ENCODE results near the gene ATG10.
A peak's percentile ranks its signal among the peaks of the same experiment; 100 is the strongest.
"Not testable (repeated sequence)": the region's sequence is repeated elsewhere in the genome, so short reads cannot be mapped to it uniquely, and the experiment has no call there.

The ATG10 gene

DNA sequence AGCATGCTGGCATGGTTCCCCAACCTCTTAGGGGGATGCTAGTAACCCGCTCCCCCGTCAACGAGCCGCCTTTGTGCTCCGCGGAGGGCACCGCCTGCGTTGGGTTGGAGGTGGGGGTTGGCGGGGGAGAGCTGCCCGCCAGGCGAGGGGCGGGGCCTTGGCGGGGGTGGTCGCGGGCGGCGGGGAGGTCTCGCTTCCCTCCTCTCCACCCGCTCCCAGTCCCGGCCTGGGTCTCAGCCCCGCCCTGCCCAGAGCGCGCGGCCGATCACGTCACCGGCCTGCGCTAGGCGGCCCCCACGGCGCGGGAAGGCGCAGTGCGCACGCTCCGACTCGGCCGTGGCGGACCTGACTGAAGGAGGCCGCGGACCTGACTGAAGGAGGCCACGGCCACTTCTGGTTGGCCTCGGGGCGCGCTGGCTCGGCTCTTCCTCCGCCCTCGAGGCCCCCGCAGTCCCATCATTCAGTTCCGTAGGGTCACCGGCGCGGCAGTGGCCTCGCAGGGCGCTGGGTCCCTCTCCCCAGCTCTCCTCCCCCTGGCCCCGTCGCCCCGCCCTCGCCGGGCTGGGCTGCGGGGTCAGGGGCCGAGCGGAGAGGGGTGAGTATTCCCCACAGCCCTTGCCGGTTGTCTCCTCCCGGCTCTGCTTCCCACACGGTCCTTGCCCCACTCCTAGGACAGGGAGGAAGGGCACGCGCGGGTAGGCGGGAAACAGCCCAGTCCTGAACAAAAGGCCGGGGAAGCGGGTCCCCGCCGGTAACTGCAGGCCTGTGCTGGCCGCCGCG lies at the start of gene ATG10:
ATG10 (plus strand) TSS at position 312 of the 780 bp plus-strand sequence. CDS start 15,548 bp downstream, outside the sequence.
- DNase-seq, result peak; percentile 95

DNA sequence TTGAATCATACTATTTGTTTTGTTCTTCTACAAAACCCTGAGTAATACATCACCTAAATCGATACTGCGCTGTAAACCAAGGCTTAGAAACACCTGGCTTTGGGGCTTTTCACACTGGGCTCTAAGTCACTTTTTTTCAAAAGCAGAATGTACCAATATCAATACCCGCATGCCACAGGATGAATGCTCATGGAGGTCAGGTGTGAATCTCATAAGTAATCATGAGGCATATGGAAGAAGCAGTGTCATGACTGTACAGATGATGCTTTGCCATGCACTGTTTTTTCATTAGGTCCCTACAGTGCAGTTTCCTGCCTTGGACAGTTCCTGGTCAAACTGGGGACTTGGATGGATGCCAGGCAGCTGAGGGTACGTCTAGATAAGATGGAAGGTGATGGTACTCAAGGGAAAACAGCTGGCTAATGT lies 49.0 kb upstream of the ATG10 start:
- no peak for DNase-seq

DNA sequence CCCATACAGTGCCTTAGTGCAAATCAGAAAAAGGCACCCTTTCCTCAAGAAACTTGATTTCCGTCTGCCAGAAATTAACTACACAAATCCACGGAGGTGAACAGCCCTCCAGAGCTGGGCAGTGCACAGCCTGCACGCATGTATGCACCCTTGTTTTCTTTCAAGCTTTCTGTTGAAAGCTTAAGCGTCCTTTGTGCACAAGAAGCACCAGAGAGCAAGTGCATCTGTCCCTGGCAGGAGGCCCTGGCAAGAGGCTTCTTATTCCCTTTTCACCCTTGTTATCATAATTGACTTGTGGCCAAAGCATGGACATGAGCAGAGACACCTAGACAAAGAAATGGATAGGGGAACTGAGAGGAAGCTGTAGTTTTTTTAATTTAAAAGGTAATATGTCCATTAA lies 47.4 kb upstream of the ATG10 start:
- DNase-seq, result peak; percentile 3

DNA sequence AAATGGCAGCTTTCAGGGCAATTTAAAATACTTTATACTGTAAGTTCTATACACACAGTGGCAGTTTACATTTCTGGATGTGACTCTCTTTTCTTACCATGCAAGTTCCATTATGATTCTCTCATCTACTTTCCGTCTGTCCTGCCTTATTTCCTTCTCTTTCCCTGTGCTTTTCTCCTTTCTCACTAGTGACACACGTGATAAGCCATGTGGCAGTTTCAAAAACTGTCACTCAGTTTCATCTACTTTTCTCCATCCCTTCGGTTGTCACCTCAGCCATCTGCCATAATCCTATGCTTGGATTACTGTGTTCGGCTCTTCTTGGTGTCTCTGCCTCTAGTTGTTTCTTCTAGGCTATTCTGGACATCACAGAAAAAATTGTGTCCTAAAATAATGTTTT lies 46.8 kb upstream of the ATG10 start:
- DNase-seq, result peak; percentile 50

DNA sequence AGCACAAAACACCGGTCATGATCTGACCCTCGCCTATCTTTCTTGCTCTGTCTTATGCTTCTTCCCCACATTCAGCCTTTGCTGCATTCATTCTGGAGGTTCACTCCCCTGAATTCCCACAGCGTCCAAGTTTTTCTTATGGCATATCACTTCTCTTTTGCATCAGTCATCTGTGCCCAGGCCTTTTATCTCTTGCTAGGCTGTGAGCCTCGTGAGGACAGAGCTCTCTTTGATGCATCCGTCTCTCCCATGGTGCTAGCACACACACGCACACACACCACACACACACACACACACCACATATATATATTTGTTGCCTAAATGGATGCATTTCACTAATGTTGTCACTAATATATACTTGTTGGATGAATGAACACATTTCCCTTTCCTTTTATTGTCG lies 45.8 kb upstream of the ATG10 start:
- no peak for DNase-seq

DNA sequence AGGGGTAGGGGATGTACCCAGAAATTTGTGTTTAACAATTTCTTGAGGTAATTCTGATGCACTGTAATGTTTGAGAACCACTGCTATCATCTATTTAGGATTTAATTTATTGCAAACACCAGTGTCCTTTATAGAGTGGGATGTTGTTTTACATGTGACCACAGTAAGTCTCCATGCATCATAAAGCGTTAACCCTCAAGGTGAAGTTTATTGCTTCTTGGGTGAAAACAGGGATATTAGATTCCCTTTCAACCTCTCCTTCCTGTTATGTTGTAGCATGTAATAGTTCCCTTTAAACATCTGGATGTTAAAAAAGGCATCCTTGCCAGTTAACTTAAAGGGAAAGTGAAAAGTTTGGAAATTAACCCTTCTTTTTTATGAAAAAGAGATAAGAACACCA lies 35.8 kb upstream of the ATG10 start:
- no peak for DNase-seq

DNA sequence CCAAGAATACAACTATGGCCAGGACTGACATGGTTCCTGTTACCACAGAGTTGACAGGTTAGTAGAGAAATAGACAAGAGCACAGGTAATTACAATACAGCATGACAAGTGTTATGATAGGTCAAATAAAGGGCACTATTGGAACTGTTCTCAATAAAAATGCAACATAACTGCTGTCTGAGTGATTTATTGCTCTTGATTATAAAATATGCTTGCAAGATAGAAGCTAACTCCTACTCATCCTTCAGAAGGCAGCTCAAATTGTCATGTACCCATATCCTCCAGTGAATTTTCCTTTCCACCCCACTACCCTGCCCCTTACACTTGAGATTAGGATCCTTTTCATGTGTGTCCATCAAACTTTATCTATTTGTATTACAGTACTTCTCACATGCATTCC lies 35.1 kb upstream of the ATG10 start:
- no peak for DNase-seq

DNA sequence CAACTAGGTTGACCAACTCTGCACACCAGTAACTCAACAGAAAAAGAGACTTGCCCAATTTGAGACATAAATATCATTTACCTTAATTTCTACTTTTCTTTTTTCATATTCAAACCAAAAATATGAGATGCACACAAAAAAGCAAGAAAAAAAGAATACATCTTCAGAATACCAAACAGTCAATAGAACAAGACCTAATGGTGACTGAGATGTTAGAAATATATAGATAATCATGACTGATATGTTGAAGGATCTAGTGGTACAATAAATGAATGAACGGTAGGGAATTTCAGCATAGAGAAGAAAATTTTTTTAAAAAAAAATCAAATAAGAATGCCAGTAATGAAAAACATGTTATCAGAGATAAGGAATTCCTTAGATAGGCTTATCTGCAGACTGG lies 29.1 kb upstream of the ATG10 start:
- no peak for DNase-seq

DNA sequence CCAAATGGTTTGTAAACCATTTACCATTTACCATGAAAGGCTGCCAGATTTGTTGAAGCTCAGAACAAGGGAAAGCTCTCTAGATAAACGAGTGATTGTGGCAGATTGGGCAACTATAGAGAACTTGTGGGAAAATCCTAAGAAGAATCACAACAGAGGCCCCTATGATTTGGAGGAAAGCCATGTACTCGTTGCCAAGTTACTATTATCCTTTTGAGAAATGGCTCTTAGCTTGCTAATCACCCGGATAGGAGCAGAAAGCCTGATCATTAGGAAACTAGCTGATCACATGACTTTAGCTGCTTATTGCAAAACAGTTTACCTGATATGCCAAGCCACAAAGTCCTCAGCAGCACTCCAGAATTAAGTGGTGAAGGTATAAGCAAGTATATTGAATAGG lies 23.5 kb upstream of the ATG10 start:
- peak; percentile 21 for DNase-seq

DNA sequence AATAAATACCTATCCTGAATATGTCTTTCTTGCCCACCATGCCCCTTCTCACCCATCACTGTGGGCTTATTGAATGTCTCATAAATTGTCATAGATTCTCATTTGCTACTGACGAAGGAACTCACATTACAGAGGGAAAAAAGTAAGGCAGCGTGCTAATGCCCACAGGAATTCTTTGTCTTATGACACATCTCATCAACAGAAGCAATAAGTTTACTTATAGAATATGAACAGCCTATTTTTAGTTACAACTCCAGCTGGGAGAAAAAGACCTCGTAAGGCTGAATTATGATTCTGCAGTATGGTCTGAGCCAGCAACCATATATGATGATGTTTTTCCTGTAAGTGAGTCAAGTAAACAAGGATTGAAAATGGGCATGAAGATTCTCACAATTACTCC lies 22.4 kb upstream of the ATG10 start:
- no peak for DNase-seq

DNA sequence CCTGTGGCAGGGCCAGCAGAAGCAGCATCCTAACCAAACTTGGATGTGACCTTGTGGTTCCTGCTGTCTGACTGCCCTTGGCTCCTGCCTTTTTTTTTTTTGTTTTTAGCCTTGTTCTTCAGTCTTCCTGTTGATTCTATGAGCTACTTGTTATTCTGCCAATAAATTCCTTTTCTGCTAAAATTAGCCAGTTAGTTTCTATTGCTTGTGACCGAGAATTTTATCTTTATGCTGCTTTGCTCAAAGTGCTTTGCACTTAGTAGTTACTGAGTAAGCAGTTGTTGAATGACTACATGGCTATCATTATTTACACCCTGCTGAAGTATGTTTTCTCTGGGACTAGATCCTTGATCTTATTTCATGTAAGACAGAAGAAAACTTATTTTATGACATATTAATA lies 20.8 kb upstream of the ATG10 start:
- DNase-seq, result no peak

DNA sequence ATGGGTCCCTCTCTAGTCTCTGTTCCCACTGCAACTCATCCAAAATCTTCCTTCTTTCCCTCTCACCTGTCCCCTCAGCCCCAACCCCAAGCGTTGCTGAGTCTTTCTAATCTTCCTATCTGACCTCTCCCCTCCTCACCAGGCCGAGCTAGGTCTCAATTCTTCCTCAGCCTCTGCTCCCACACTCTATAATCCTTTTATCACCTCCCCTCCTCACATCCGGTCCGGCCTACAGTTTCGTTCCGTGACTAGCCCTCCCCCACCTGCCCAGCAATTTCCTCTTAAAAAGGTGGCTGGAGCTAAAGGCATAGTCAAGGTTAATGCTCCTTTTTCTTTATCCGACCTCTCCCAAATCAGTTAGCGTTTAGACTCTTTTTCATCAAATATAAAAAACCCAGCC lies 17.0 kb upstream of the ATG10 start:
- peak; percentile 43 for DNase-seq

DNA sequence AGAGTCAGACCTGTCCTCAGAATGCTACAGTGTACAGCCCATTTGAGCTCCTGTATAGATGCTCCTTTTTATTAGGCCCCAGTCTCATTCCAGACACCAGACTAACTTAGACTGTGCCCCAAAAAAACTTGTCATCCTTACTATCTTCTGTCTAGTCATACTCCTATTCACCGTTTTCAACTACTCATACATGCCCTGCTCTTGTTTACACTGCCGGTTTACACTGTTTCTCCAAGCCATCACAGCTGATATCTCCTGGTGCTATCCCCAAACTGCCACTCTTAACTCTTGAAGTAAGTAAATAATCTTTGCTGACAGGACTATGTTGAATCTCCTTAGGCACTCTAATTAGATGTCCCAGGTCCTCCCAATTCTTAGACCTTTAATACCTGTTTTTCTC lies 13.7 kb upstream of the ATG10 start:
- not testable (repeated sequence) for DNase-seq

DNA sequence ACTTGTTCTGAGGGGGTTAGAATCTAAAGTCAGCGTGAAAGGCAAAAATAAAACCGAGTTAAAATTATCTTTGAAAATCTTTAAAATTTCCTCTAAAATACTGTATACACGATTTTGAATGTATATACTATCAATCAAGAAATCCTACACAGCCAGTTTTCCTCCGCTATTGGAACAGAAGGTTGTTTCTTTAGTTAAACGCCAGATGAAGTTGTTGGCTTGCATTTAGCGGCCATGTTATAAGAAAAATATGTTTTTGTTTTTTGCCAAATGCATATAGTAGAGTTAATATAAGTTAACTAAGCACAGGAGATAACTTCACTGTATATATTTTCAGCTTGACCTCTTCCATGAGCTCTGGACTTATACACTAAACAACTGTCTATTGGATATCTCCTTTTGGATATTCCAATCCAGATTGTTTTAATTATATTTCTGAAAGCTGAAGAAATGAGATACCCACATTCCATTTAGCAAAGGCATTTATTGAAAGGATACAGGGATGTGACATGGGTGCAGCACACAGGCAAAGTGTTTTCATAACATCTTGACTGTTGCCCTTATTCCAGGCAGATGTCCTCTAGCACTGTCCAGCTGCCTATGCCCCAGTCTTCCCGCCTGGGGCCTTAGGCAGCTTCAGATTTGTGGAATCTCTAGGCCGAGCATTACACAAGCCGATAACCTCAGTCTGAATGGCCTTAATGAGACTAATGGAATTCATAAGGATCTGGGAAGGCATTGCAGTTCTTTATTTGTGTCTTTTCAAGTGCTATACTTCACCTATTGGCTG lies 10.0 kb upstream of the ATG10 start:
- peak; percentile 13 for DNase-seq

DNA sequence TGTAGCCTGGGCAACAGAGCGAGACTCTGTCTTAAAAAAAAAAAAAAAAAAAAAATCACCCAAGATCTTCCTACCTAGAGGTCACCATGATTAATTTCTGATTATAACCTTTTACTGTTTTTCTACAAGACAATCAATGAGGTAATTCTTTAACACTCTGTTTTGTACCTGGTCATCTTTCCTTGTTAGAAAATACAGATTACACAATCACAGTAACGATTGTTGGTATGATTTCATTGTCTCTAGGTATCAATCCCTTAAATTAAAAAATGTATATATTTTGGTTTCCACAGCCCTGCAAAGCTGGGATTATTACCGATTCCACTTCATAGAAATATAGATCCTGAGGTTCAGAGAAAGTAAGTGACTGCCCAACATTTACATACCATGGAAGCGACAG lies 8.3 kb upstream of the ATG10 start:
- no peak for DNase-seq

DNA sequence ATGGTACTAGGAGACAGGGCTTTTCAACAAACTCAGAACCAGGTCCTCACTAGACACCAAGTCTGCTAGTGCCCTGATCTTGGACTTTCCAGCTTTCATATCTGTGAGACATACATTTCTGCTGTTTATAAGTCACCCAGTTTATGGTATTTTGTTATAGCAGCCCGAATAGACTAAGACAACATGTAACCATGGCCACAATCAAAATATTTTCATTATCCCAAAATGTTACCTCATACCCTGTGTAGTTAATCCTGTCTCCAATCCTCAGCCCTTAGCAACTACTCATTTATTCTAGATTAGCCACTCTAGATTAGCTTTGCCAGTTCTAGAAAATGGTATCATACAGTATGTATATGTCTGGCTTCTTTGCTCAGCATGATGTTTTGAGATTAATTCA lies 6.3 kb upstream of the ATG10 start:
- DNase-seq, result peak; percentile 24

DNA sequence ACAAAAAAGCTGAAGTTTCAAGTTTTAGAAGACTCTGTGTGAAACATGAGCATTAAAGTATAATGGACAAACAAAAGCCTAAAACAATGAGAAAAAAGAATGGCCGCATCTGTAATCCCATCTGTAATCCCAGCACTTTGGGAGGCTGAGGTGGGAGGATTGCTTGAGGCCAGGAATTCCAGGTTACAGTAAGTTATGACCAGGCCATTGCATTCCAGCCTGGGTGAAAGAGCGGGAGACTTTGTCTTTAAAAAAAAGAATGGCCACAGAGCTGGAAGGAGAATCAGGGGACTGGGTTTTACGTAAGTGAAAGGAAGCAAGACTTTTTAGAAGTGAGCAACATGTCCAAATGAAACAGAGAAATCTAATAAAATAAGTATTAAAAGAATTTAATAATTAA lies 2.6 kb upstream of the ATG10 start:
- no peak for DNase-seq

DNA sequence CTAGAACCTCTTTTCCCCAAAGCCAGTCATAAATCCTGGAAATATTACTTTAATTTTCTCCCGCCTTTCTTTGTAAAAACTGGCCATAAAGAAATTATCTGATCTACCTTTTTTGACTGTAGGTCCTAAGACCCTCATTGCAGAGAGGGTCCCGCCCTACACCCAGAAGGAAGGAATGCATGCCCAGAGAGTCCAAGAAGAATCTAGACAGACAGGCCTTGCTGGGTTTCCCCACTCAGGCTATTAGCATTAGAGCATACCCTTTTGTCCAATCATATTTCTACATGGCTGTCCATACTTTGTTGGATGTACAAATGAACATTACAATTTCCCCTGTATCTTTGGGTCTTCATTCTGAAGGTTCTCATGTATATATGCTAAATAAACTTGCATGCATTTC lies 1.9 kb upstream of the ATG10 start:
- no peak for DNase-seq

DNA sequence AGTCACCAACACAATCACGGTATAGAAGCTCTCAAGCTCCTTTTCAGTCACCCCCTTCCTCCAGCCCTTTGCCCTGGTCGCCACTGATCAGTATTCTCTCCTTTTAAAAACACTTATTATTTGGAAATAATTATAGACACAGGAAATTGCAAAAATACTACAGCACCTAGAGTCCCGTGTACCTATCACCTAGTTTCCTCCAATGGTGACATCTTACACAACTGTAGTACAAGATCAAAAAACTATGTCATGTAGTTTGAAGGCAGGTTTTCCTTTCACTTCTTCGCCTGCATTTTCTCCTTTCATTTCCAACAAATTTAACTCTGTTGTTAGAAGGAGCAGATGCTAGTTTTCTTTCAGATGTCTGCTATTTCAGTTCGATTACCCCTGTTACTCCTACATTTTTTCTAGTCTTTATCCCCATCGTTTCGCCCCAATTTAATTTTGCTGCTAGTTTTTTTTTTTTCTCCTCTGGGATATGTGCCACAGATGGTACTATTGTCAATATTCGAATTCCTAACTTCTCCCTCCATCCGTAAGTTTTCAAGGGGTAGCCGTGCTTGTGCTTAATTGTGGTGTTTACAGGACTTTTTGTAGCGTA lies 612 bp upstream of the ATG10 start:
- DNase-seq, result peak; percentile 63

DNA sequence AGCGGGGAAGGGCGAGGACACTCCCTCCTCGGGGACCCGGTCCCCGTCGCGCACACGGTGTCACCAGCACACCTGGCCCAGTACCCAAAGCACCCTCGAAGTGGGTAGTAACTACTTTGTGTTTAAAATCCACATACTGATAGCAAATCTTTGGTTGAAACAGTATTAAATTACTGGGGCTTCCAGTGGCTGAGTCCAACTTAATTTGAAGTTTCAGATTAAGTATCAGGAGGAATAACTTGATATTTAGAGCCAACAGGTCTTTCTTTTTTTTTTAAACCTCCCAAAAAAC lies 615 bp downstream of the ATG10 start:
- DNase-seq, result no peak

DNA sequence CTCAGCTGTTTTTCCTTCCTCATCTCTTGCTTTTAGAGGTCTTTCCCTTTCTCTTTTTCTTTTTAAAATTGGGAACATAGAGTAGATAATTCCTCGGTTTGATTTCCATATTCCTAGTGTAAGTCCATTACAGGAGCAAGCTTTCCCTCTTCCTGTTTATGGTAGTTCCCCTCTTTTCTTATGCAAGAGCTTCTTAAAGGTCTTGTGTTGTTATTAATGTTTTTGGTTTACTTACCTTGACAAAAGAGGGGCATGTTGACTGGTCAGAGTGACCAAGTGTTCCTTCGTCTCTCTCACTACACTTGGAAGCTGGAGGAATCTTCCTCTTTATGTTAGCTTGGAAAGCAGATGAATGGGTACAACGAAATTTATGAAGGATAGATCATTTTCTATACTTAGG lies 8.3 kb downstream of the ATG10 start:
- no peak for DNase-seq

DNA sequence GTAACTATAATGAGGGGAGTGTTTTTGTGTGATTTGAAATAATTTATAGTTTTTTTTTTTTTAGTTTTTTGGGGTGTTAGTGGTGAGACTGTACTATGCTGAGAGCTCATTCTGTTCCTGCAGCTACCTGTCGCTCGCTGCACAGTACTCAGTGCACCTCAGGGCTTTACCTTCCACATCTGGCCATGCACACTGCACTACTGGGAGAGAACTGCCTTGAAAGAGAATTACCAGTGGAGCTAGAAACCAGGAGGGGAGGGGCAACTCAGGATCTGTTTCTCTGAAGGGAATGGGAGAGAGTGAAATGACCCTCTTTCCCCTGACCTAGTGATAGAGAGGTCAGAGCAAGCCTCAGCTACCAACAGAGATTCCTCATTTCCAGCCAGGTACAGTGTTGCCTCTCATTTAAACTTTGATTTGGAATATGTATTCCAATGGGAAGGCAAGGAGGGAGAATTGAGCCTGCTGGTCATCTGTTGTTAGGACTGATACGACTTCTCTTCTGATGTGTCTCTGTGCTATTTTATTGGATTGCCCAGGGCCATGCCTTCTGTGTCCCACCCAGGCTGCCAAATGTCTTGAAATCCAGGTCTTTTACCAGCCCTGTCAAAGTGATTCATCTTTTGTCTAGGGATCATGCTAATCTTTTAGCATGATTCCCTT lies 8.9 kb downstream of the ATG10 start:
- DNase-seq, result peak; percentile 62

DNA sequence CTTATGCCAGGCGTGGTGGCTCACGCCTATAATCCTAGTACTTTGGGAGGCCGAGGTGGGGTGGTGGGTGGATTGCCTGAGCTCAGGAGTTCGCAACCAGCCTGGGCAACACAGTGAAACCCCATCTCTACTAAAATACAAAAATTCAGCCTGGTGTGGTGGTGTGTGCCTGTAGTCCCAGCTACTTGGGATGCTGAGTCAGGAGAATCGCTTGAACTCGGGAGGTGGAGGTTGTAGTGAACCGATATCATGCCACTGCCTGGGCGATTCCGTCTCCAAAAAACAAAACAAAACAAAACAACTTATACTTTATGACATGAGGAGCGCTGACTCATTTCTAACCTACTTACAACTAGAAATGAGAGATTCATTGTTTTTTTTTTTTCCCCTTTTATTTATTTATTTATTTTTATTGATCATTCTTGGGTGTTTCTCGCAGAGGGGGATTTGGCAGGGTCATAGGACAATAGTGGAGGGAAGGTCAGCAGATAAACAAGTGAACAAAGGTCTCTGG lies 10.4 kb downstream of the ATG10 start:
- peak; percentile 31 for DNase-seq
